GM21529 (cell line): ENCODE data around the gene F10.
"Not testable (repeated sequence)": the region's sequence is repeated elsewhere in the genome, so short reads cannot be mapped to it uniquely, and the experiment has no call there.

ENCODE experiments used
- ATAC-seq: cut with Tn5 transposase; IDR thresholded peaks from one replicate; pipeline ENCODE4 v1.9.1; 2021; ENCODE audit not compliant: unreplicated experiment

Gene F10

DNA sequence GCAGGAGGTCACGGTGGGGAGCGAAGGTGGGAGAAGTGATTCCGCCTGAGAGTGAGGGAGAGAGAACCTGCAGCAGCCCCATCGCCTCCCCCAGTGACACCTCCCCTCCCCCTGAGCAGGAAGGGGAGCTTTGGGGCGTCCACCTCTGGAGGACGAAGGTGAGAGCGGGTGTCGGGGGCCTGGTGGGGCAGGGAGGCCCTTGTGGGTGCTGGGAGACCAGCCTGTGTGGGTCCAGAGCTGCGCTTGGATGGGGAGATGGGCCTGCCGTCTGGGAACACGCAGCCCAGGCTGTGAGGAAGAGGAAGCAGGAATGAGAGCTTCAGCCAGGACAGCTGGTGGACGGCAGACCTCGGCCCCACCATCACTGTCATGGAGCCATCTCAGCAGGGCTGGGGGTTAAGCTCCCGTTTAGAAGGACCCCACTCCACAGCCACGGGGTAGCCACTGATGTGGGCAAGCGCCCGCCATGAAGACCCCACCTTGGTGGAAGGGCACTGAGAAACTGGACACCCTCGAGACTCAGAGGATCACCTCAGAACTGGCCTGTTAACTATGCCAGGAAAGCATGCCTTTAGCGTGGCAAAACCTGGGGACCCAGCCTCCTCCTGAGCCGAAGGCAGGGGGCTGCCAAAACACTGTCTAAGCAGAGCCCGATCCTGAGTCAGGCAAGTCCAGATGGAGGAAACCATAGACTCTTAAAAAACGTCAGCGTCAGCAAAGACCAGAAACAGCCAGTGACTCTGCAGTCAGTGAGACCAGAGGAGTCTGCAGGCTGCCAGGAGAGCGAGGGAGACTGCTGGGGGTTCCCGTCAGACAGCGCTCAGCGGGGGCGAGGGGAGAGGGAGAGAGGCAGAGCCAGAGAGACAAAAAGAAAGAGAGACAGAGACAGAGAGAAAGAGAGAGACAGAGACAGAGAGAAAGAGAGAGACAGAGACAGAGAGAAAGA lies 29.4 kb downstream of the F10 start:
- no peak for ATAC-seq

DNA sequence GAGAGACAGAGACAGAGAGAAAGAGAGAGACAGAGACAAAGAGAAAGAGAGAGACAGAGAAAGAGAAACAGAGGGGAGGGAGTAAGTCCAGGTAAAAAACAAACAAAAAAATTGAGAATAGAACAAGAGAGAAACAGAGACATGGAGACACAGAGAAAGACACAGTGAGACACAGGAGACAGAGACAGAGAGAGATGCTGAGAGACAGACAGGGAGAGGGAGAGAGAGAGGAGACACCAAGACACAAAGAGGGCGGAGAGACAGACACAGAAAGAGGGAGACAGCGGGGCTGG lies 30.0 kb downstream of the F10 start:
- ATAC-seq = no peak

DNA sequence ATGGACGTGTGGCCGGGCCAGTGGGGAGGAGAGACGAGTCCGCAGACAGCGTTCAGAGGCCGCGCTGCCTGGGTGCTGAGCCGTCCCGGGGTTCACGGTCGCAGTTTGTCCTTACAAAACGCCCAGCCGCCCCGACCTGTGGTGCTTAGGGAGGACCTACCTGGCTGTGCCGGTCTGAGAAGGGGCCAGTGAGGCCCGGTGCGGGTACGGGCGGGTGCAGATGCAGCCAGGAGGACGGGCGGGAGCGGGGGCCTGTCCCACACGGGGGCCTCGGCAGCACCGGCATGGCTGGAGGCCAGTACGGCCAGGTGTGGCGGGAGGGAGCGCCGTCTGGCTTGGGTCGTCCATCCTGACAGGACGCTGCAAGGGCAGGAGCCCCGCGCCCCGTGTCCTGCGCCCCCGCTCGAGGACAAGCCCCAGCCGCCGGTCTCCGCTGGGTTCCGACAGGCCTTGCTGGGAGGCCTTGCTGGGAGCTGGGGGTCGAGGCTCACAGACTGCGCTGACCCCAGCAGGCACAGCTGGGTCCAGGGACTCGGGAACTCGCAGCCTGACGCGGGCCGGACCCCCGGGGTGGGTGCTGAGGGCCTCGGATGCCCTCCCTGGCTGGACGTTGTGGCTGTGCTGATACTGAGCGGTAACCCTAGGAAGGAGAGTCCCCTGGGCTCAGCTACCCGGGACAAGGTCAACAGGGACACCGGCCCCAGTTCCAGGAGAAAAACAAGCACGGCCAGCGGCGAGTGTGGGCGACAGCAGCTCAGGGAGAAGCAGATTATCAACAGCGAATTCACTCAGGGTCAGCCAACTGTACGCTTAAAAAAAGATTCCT lies 30.6 kb downstream of the F10 start:
- ATAC-seq = peak; percentile 38

DNA sequence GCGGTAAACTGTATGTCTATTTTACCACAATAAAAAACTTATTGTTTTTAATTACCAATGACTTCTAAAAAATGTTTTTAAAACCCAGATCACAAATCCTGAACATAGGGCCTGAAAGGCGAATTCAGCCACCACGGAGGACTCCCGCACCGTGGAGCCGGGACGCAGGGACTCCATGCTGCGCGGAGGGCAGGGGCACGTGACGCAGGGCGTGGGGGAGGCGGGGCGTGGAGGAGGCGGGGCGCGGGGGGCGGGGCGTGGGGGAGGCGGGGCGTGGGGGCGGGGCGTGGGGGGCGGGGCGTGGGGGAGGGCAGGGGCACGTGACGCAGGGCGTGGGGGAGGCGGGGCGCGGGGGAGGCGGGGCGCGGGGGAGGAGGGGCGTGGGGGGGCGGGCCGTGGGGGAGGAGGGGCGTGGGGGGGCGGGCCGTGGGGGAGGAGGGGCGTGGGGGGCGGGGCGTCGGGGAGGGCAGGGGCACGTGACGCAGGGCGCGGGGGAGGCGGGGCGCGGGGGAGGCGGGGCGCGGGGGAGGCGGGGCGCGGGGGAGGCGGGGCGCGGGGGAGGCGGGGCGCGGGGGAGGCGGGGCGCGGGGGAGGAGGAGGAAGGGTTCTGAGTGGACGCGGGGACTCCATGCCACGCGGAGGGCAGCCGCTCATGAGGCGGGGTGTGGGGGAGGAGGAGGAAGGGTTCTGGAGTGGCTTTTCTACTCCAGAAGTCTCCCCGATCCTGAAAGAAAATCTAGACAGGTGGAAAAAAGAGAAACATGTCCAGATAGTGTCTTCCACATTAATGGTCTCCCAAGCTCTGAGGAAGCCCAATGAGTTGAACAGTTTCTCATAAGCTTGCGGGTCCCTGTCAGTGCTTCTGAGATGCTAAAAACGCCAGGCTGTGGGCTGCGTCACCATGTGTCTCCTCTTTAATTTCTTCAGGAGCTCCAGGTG lies 31.5 kb downstream of the F10 start:
- ATAC-seq = peak; percentile 71

DNA sequence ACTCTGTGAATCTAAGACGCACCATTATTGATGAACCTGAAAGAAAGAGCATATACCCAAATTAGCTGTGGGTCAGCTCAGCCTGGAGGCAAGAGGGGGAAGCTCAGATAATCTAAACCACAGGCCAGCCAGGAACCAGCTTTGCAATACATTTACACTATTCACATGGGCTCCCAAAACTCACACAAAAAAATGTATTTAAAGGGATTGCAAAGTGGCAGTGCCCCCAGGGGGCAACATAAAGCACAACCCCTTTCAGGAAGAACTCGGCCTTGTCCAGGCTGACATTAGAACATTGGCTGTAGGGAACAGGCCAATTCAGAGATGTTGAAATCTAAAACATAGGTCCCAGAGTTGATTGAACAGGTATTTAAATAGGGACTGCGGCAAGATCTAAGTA lies 32.6 kb downstream of the F10 start:
- no peak for ATAC-seq

DNA sequence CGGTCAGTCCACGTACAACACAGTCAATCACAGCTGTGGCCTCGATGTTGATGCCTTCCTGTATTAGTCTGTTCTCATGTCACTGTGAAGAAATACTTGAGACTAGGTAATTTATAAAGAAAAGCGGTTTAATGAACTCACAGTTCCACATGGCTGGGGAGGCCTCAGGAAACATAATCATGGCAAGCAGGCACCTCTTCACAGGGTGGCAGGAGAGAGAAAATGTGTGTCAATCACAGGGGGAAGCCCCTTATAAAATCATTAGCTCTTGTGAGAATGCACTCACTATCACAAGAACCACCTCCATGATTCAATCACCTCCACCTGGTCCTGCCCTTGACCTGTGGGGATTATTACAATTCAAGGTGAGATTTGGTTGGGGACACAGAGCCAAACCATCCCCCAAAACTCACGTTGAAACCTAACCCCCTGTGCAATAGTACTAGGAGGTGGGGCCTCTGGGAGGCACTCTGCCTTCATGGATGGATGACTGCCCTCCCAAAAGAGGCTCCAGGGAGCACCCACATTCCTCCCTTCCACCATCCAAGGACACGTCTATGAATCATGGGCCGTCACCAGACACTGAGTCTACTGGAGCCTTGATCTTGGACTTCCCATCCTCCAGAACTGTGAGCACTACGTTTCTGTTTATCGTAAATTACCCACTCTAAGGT lies 33.5 kb downstream of the F10 start:
- no peak for ATAC-seq

DNA sequence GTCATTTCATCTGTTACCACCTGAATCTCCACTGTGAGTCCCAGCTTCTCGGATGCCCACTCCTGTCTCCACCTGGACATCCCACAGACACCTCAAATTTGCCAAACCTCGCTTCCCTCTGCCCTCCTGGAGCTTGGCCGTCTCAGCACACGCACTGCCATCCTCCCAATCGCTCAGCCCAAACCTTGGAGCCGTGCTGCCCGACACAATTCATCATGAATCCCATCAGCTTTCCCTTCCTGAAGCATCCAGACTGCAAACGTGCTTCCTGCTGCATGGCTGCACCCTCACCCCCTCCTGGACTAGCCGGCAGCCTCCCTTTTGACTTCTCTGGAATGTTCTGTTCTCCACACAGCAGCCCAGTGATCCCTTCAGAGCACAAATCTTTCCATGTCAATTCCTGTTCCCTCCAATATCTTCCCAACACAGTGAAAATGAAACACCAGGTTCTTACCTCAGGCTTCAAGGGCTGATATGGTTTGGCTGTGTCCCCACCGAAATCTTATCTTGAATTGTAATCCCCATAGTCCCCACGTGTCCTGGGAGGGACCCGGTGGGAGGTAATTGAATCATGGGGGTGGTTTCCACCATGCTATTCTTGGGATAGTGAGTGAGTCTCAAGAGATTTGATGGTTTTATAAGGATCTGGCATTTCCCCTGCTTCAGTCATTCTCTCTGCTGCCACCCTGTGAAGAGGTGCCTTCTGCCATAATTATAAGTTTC lies 34.8 kb downstream of the F10 start:
- ATAC-seq = no peak

DNA sequence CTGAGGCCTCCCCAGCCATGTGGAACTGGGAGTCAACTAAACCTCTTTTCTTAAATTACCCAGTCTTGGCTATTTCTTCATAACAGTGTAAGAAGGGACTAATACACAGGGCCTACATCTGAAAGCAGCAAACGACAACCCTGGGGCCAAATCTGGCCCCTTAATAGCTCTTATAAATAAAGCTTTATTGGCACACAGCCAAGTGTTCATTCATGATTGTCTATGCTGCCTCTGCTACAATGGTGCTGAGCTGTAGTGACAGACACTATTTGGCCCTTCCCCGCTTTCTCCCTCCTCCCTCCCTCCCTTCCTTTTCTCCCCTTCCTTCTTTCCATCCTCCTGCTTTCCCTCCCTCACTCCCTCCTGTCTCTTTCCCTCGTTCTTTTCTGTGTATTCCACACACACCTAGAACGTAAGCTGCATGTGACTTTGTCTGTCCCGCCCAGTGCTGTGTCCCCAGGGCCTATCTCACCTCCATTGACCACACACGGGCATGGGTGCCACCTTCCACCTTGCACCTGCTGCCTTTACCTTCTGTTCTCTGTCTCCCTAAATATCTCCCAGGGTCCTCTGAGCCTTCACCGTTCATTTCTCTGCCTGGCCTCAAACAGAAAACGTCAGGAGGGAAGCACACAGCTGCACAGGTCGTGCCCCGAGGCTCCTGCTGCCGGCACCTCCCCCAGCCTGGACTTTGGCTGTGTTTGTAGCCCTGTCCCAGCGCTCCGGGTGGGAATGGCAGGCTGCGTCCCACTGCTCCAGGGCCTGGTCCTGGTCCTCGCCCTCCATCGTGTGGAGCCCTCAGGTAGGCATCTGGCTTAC lies 35.5 kb downstream of the F10 start, which contains the start of gene PROZ:
TSS of gene PROZ (plus strand) at position 720 of the 819 bp plus-strand sequence. CDS start at position 733, 13 bp downstream.
- ATAC-seq = no peak

DNA sequence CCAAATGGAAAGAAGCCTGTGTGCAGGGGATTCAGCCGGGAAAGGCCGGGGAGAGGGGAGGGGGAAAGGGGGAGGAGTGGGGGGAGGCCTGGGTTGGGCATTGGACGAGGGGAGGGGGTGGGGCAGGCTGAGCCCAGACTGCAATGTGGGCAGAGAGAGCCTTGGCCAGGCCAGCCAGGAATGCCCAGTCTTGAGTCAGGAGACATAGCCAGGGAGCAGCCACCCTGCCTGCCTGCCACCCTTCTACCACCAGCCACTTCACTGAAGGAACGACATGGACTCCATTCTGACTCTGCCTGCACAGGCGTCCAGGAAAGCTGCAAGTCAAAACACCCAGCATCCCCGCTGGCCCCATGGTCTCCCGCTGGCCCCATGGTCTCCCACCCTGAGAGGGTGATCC lies 36.3 kb downstream of the F10 start:
- ATAC-seq = no peak

DNA sequence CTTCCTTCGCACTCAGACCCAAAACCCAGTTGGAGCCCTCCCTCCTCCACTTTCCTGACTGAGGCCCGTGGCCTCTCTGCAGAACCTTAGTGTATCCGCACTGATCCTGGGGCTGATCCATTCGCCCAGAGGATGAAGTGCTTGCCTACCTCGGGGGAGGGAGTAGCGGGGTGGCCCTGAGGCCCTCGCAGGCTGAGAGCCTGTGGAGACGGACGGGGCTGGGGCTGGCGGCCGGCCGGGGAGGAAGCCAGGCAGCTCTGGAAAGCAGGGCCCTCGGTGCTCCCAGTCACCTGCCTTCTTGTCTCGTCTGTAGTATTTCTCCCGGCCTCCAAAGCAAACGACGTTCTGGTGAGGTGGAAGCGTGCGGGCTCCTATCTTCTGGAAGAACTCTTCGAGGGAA lies 37.1 kb downstream of the F10 start:
- no peak for ATAC-seq

DNA sequence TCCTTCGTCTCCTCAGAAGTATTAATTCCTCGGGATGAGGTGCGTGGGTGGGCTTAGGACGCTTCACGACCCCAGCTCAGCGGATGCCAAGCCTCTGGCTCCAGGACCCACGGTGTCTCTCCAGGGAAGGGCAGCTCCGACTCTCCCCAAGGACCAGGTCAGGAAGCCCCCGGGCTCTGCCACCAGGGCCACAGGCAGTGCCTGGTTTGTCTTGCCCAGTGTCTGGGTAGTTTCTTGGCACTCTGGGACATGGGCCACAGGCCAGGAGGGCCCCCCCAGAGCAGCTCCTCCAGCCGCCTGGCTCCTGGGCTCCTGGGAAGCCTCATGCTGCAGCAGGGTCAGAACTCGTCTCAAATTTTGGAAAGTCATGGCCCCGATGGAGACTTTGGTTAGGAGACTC lies 38.4 kb downstream of the F10 start:
- ATAC-seq = no peak

DNA sequence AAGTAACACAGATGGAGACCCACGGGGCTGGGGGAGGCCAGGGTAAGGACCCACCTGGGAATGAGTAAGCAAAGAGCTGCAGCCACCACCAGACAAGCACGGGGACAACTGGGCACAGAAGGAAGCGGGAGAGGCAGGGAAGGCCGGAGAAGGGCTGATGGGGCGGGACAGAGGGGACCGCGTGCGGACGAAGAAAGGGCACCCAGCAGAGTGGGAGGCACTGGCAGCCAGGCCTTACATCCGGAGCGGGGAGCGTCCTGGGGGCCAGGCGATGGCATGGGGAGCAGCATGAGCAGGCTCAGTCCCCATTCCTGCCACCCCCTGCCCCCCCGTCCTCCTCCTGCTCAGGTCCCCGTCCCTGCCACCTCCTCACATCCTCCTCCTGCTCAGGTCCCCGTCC lies 38.8 kb downstream of the F10 start:
- ATAC-seq = no peak

DNA sequence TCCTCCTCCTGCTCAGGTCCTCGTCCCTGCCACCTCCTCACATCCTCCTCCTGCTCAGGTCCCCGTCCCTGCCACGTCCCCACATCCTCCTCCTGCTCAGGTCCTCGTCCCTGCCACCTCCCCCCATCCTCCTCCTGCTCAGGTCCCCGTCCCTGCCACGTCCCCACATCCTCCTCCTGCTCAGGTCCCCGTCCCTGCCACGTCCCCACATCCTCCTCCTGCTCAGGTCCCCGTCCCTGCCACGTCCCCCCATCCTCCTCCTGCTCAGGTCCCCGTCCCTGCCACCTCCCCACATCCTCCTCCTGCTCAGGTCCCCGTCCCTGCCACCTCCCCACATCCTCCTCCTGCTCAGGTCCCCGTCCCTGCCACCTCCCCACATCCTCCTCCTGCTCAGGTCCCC lies 39.4 kb downstream of the F10 start:
- ATAC-seq = not testable (repeated sequence)

DNA sequence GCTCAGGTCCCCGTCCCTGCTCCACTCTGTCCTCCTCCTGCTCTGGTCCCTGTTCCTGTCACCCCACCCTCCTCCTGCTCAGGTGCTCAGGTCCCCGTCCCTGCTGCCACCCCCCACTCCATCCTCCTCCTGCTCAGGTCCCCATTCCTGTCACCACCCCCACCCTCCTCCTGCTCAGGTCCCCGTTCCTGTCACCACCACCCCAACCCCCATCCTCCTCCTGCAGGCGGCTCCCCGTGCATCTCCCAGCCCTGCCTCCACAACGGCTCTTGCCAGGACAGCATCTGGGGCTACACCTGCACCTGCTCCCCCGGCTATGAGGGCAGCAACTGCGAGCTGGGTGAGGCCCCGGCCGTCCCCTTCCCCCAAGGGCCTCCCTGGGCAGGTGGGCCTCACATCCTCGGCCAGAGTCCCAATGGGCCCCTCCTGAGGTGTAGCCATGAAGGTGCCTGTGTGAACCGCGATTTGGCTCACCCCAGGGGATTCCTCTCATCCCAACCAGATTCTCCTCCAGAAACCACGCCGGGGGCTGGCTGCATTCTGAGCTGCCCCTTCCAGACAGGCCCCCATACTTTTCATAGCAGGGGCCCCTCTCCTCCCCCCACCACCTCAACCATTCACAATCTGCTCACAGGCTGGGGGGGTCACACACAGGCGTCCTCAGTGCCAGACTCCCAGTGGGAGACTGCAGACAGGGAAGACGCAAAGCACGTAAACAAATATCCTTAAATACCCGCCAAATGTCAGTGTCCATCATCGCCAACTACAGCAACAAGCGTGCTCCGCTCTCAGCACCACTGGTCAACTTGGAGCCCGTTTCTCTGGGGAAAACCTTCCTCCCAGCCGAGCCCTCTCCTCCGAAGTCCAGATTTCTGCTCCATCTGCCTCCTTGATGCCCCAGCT lies 40.4 kb downstream of the F10 start:
- no peak for ATAC-seq

DNA sequence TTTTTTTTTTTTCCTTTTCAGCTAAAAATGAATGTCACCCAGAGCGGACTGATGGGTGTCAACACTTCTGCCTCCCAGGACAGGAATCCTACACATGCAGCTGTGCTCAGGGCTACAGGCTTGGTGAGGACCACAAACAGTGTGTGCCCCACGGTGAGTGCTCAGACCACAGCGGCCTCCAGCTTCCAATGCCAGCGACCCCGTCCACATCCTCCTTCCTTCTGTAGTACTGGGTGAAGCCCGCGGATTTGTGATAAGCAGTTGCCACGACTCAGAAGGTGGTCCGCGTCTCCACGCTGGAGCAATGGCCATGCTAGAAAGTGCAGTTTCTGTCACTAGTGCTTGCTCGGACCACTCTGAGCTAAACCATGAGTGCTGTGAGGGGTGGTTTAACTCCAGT lies 41.9 kb downstream of the F10 start:
- no peak for ATAC-seq

DNA sequence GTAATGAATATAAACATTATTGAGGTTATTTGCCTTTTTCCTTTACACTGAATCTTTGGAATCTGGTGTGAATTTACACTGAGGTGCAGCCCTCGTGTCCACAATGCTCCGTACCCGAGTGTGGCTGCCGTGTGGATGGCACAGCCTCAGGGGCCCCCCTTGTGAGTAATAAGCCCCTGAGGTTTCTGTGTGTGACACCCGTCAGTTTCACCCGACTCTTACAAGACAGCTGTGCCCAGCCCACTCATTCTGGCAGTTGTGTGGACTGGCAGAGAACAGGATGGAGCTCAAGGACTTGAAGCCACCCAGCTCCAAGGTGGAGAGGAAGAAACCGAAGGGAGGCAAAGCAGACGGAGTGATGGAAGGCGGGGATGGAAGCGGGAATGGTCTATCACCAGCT lies 43.7 kb downstream of the F10 start:
- no peak for ATAC-seq

DNA sequence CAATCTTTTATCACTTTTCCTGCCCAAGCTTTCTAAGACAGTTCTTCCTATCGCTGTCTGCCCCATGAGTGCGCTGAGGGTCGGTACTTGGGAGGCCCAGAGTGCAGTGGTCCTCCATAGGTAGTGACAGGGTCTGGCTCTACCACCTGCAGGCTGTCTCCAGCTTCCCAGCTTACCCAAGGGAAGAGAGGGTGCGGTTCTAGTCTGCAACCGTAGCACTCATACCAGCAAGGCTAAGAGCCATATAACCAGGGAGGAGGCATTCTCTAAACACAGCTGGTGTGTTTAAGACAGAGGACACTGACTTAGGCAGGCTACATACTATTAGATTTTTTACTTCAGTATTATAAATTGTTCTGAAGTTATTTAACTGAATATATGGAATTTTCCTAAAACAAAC lies 44.1 kb downstream of the F10 start:
- ATAC-seq = no peak

DNA sequence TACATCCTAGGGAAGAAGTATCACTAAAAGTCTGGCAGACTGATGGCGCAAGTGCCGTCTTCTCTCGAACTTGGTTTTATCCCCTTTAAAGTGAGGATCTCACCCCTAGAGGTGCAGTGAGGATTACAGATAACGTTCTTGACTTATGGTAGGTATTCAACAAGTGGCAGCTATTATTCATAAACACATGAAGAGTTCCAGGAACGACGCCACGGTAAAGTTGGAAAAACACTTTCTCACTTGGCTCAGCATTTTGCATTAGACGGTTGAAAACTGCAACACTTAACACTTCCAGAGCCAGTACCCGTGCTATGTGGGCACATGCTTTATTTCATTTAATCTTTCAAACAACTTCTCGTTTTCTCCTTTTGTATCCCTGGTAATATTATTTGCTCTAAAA lies 44.6 kb downstream of the F10 start:
- no peak for ATAC-seq
